SHP77 treated with DMSO at 0.1 percent for 48 hours (cell line): Measurements from ENCODE around the gene SDCBP2.

Experiments used
- DNase-seq: peaks from one replicate; lab custom pipeline; 2025; lab: John Stamatoyannopoulos, UW

SDCBP2 gene

DNA sequence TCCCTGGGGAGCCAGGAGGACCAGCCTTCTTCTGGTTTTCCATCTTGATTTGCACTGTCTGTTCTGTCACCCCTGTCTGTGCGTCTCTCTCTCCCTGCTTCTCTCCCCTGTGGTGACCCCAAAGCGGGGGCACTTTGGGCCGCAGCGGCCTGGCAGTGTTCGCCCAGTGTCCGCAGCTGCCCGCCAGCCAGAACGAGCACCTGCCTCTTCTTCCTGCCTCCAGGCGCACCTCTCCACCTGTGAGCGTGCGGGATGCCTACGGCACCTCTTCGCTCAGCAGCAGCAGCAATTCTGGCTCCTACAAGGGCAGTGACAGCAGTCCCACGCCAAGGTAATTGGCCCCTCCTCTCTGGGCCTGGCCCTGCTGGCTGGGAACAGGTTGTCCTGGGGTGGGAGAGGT is 32.0 kb downstream of the SDCBP2 start:
- no peak for DNase-seq

DNA sequence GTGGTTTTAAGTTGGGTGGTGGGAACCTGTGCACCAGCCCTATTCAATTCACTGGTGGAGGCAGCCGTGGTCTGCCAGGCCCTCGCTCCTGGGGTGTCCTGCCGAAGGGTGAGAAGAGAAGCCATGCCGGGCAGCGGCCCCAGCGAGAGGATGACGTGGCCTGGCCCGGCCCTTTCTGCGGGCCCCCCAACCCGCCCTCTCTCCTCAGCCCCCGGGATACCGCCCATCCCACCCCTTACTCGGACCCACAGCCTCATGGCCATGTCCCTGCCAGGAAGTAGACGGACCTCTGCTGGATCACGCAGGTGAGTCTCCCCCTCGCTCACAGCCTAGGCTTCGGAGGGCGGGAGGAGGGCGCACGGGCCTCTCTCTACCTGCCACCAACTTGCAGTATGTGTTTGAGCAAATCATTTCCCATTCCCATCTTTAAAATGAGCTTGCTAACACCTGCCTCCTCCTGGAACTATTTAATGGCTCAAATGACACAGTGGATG is 32.8 kb downstream of the SDCBP2 start:
- DNase-seq: no peak

DNA sequence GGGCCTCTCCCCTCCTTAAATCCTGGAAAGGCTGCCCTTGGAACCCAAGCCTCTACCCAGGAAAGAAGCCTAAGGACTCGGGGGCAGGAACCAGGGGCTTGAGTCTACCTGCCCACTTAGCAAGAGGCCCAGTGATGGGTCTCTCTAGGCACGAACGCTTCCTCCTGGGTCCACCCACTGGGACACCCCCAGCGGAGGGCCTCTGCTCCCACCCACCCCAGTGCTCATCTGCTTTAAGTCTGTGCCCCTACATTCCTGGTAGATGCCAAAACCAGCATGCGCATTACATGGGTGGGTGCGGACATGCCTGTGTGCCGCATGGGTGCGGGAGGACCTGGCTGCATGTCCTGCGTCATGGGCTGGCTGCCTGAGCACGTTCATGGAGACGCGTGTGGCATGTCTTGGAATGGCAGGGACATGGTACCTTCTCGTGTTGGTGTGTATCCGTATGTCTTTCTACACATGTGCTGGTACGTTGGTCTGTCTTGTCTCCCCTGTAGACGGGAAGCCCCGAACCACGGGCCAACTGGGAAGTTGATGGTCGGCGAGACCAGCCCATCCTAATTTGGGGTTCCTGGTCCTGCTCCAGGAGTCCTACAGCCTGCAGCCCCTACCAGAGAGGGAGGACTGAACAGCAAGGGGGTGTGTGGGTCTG is 33.5 kb downstream of the SDCBP2 start:
- DNase-seq: no peak

DNA sequence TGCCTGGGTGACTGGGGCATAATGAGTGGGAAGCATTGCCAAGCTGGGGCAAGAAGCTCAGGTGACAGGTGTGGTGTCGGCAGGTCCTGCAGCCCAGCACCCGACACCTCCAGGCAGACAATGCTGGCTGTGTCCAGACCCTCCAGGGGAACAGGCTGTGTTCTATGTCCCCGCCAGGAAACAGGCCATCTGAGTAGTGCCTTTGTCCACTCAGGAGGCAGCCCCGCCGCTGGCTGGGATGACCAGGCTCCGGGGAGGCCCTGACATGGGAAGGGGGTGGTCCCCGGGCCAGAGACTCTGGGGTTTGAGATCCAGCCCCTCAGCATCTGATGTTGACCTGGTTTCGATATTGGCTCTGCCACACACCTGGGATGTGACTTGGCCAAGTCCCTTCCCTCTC is 34.4 kb downstream of the SDCBP2 start:
- DNase-seq: no peak

DNA sequence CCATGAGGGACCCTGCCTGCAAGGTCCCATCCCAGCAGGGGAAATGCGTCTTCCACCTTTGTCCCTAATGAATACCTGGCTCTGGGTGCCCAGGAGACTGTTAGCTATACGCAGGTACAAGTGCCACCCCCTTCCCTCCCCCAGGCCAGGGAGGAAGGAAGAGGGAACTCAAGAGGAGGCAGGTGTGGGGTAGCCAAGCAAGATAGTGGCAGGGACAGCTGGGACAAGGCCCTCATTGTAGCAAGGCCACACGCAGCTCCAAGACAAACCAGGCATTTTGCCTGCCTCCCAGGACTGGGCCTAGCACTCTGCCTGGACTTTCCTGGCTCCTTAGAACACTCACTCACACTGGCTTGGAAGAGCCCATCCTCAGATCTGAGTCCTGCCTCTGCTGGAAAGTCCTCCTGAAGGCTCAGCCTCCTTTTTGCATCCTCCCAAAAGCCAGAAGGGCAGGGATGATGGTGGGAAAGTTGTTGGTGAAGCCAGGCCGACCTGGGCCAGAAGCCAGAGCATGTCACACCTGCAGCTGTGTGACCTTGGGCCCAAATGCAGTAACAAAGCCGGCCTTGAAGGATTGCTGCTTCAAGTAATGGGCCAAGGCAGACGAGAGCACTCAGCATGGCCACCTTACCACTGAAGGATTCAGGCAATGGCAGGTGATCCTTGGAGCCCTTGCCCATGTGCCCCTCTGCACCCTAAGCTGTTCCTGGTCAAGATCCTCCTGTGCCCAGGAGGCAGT is 35.1 kb downstream of the SDCBP2 start:
- no peak for DNase-seq

DNA sequence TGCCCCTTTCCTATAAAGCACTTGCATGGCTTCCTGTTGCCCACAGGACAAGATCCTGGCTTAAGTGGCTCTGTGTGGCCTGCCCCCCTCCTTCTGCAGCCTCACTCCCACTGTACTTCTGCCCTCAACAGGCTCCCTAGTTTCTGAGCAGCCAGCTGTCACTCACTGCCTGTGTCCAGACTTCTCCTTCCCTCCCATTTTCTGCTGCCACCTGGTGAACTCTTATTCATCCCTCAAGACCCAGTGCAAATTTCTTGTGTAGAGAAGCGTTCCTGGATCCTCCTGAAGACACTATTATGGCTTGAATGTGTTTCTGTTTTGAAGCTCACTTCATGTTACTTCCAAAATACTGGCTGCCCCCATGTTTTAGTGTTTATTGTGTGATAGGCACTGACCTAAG is 36.3 kb downstream of the SDCBP2 start:
- DNase-seq: no peak

DNA sequence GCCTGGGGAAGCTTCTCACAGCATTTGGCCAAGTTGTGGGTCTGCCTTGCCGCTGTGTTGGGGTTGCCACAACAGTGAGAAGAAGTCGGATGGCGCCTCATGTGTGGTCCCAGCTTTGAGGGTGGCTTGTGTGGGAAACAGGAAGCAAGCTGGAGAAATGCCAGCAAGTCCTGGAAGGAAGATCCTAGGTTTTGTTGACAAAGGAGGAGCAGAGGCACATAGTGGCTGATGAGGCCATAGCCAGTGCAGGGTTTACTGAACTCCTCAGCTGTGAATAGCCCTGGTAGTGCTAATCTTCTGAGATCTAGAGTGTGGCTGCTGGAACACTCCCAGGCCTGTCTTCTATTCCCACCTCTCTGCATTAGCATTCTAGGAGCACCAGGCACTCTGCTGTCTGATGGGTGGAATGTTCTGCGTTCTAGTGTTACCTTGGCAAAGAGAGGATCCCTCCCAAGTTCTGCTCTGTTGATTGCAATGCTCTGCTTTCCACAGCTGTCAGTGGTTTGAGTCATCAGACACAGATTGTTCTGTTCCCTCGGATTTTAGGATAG is 37.7 kb downstream of the SDCBP2 start:
- no peak for DNase-seq

DNA sequence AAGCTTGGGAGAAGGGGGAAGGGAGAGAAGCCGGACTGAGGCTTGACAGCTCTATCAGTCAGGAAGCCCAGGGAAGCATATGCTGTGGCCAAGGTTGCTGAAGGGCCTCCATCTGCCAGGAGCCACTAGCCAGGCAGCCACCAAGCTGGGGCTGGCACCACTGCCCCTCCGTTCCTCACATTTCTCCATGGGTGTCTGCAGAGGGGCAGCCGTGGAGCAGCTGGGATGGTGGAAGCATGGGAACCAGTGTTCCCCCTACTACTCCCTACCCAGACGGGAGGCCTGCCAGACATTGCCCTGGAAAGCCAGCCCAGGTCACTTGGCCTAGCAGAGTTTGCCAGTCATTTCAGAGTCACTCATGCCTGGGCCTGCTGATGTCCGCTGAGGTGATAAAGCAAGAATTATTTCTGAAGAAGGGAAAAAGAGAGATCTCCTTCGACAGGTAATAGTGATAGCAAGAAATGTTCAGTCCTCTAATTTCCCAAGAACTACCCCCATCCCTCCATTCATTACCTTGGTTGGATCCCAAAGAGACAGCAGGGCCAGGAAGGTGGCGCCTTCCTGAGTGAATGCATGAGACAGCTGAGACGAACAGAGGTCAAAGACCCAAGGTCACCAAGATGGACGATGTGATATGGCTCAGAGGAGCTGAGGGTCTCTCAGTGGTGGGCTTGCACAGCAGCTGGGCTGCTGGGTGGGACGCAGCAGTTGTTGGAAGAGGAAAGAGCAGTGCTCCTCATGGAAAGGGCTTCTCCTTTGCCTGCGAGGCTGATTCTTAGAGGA is 41.0 kb downstream of the SDCBP2 start:
- DNase-seq: no peak

DNA sequence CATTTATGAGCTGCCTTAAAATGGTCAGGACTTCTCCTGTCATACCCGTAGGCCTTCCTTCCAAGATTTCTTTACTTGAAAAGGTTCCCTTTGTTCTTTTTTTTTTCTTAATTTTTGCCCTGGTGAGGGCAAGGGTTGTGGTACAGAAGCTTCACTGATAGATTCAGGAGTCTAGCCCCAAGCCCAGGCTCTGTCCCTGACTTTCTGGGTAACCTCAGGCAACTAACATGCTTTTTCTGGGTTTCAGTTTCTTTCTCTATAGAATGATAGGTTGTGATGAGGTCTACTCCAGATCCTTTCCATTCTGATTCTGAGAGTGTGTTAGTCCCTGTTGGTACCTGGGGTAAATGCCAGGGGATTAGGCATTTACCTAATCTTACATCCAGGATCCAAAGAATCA is 41.6 kb downstream of the SDCBP2 start:
- DNase-seq: no peak

DNA sequence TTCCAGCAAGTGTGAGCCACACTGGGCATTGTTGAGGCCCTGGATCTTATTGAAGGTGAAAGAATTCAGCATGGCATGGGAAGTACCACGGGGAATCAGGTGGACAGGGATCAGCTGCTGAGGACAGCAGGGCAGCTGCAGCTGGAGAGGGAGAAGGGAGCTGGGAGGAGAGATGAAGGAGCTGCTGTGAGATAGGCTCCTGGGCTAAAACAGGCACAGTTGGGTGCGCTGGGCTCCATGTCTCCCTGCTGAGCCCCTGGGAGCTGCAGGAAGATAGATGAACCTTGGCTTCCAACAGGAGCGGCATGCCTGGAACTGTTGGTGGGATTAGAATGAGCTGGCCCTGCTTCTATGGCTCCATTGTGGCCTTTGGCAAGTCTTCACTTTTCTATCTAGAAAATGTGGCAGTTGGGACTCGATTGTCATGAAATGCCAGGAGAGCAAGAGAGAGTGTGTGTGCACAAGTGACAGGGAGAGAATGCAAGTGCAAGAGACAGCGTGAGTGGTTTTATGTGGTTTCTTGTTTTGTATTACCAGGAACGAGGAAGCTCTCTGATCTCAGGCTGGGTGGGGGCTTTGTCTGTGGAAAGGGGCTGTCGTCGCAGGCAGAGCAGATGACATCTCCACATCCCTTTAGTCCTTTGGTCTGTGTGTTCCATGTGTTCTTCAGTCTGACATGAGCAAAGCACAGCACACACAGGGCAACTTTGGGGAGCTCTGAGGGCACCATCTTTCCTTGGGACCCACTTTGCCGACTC is 42.5 kb downstream of the SDCBP2 start:
- DNase-seq: no peak

DNA sequence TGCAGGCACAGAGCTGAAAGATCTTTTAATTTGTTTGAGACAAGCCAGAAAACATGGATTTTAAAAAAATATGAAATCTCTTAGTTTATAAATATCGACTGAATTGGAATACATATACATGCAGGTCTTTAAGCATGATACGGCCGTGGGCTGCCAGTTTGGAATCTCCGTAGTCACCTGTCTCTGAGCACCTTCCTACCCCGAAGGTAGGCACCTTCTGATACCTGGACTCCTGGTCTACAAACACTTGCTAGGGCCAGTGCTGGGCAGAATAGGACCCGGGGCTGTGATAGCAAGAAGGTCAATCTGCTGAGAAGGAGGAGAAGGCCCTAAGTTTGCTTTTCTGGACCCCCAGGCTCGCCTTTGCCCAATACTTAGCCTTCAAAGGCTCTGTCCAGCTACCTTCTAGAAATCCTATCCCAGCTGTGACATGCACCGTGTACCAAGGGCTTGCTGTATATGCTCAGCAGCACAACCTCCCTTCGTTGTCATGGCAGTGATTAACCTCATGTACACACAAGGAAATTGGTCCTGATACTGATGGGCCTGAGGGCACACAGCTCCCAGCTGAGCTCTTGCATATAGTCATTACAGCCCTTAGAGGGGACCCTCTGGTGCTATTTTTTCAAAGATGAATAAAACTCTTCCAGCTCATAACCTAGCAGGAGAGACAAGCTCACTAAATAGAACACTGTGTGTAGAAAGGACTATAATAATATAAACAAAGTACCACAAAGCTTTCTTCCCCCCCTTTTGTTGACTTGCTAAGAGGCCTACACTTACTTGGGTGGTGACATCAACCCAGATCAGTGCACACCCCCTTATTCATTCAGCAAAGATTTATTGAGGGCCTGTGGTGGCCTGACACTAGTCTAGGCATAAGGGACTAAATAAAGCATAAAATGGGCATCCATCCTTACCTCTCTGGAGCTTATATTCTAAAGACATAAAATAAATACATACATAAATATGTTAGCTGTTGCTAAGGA is 45.1 kb downstream of the SDCBP2 start:
- DNase-seq: no peak

DNA sequence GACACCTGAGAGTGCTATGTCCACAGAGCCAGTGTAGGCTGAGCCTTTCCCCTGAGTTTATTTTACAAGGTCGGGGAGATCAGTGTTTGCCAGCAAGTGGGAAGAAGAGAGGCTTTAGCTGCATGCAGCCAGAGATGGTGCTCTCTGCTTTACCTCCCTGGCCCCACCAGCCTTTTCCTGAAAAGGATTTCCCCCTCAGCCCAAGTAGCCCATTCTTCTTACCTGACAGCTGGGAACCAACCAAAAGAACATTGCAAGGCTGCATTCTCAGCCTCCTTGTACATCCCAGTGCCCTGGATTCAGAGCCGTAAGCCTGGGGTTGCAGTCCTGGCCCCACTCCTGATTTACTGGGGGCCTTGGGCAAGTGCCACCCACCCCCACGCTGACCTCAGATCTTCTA is 46.0 kb downstream of the SDCBP2 start:
- no peak for DNase-seq

DNA sequence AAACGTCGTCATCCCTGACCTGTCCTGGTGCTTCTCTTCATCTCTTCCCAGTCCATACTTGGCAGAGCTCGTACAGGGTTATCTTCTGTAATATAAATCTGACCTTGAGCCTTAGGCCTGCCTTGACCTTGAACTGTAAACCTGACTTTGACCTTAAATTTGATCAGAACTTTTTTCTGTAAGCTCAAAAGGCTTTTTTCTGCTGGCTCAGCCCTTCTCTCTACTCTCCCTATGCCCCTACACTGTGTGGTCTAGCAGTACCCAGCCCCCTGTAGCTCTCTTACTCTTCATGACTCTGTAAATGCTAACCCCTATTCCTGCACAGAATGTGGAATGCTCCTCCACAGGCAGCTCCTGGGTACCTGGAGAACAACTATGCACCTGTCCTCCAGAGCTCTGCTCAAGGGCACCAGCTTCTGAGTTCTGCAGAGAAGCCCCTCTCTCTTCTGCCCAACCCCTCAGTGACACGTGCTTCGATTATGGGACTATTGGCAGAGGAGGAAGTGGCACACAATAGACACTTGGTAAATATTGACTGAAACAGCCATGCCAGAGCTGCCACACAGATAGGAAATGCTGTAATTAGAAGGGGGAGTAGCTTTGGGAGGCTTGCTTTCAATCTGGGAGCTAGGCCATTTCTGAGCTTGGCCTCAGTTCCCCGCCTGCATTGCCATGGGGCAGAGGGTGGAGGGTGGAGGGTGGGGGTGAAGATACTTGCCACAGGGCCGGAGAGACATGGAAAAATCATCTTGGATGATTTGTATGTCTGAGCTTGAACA is 47.5 kb downstream of the SDCBP2 start:
- DNase-seq: peak; percentile 22

DNA sequence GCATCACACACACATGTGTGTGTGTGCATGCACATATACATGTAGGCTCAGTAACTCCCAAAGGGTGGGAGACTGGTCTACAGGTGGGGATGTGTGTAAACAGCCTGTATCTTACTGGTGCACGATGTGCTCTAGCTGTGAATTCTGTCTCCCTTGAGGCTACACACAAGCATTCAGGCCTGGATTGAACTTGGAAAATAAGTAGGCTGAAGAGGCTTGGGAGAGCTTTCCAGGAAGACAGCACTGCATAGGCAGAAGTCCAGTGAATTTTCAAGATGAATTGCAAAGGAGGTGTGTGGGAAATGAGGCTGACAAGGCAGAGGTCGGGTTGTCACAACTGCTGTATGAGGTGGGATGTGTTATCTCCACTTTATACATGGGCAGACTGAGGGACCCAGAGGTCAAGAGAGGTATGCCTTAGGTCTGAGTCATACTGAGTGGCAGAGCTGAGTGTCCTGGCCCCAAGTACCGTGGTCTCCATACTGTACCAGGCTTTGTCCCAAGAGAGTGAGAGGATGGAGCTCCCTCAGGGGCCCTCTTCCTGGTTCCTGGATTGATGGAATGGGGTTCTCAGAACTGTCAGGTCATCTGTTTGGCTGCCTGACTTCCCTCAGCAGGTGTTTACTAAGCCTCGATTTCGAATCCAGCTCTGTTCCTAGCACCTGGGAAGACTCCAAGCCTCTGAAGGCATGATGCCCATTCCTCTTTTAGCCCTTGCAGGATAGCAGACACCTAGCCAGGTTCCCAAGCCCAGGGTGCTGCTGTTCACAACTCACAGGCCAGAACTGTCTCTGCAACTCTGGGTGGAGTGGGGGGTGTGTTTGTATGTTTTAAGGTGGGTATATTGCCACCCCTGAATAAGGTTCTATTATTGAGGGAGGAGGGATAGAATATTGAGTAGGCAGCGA is 48.5 kb downstream of the SDCBP2 start:
- no peak for DNase-seq

DNA sequence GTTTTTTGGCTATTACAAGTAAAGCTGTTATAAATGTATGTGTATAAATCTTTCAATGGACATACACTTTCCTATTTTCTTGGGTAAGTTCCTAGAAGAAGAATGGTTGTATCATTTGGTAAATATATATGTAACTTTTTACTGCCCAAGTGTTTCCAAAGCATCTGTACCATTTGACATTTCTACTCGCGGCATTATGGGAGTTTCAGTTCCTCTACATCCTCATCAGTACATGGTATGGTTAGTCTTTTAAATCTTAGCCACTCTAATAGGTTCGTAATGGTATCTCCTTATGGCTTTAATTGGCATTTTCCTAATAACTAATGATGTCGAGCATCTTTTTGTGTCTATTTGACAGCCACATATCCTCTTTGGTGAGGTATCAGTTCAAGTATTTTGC is 49.9 kb downstream of the SDCBP2 start:
- DNase-seq: no peak

DNA sequence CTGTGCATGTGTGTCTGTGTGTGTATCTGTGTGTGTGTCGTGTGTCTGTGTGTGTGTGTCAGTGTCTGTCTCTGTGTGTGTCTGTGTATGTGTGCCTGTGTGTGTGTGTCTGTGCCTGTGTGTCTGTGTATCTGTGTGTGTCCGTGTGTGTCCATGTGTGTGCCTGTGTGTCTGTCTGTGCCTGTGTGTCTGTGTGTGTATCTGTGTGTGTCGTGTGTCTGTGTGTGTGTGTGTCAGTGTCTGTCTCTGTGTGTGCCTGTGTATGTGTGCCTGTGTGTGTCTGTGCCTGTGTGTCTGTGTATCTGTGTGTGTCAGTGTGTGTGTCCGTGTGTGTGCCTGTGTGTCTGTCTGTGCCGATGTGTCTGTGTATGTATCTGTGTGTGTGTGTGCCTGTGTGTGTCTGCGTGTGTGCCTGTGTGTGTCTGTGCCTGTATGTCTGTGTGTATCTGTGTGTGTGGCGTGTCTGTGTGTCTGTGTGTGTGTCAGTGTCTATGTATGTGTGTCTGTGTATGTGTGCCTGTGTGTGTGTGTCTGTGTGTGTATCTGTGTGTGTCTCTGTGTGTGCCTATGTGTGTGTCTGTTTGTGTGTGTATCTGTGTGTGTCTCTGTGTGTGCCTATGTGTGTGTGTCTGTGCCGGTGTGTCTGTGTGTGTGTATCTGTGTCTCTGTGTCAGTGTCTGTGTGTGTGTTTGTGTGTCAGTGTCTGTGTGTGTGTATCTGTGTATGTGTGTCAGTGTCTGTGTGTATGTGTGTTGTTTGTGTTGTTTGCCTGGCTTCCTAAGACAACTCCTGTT is 51.2 kb downstream of the SDCBP2 start:
- no peak for DNase-seq

DNA sequence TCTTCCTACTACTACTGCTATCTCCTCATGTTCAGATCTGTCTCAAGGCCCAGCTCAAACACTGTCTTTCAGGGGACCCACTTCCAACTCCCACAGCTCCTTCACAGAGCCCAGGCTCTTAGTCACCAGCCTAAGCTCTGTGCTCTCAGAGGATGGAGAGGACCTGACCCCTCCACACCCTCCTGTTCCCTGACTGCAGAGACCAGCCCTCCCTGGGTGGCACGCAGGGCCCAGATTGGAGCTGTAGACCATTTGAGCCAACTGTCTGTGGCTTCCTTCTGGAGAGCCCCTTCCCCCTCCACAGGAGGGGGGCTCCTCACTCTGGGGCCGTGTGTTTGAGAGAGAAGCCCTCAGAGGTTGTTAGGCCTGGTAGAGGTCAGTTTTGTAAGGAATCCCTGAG is 53.0 kb downstream of the SDCBP2 start:
- DNase-seq: no peak
